HG03025 (cell line): Measurements from ENCODE around the gene NEUROD2.

Experiments used
- ATAC-seq: cut with Tn5 transposase; IDR thresholded peaks from one replicate; pipeline ENCODE4 v1.9.1; 2021; ENCODE audit warnings: mild to moderate bottlenecking, moderate library complexity; ENCODE audit not compliant: unreplicated experiment, low FRiP score

Gene NEUROD2

DNA sequence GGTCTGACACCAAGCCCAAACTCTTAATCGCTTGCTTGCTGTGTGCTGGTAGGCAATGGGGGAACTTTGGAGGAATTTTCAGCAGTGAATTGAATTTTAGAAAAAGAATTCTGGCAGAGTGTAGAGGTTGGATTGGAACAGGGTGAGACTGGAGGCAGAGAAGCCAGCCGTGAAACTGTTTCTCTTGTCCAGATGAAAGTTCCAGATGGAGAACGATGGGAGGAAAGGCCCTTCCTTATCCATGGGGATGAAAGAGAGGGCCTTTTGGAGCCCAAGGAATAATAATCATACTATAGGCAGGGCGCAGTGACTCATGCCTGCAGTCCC, 26.0 kb downstream of the NEUROD2 start:
- no peak for ATAC-seq

DNA sequence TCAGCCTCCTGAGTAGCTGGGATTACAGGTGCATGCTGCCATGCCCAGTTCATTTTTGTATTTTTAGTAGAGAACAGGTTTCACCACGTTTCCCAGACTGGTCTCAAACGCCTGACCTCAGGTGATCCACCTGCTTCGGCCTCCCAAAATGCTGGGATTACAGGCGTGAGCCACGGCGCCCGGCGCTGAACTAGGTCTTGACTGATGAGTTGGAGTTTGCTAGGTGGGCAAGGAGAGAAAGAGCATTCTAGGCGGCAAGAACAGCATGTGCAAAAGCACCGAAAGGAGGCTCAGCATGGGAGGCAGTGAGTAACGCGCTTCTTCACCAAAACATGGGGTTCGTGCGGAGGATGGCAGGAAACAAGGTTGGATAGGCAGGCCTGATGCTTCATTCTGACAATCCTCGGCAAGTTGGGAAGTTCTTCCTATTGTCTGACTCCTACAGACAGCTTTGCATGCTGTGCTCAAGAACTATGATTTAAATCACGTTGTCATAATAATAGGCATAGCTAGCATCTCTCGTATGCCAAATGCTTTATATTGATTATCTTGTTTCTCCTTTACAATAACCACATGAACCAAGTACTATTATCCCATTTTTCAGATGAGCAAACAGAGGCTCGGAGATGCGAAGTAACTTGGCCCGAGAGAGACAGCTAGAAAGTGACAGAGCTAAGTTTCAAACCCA, 26.5 kb downstream of the NEUROD2 start:
- no peak for ATAC-seq

- ATAC-seq: no peak
Observed at GRCh38 chr17:39580082-39580468, 27.6 kb downstream of the NEUROD2 start.

DNA sequence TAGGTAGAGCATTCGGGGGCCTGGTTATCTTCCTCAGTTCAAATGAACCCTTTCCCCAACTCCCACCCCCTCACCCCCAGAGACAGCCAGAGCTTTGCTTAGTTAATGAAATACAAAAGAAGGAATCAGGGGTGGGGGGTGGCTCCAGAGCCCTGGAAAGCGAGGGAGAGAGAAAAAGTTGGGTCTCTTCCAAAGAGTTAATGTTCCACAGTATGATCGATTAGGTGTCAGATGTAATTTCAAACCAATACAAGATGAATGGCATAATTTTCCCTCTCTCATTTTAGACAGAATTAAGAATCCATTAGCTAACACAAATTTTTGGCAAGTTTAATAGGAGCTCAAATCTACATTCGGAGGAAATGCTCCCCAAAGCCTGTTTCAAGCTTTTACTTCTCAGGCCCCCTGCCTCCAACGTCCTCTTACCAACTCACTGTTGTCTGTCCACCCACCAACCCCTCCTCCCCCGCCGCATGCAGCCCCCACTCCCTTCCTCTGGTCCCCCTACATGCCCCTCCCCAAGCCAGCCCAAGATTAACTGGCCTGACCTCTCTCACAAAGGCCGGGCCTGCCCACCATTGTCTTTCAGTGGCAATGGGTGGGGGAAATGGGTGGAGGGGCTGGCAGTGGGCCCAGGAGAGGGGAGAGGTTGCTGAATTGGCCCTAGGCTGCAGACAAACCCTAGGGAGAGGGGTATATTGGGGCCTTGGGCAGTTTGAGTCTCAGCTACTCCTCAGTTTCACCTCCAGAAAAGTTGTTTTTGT, 28.2 kb downstream of the NEUROD2 start:
- ATAC-seq: no peak

DNA sequence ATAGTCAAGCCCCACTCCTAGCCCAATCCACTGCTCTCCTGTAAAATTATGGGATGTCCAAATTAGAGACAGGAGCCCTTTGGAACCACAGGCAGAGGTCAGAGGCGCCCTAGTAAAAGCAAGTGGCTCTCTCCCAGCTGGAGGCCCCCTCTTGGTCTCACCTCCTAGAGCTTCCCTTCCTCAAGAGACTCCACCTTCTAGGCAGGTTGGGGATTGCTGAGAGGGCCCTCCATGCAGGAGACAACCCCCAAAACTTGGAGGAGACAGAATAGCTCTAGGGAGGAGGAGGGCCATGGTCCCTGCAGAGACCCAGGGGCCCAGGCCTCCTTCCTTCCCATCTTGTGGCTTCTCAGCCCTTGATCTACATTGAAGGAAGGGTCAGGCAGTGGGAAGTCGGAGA, 29.4 kb downstream of the NEUROD2 start:
- ATAC-seq: no peak

GRCh38 chr17:39576187-39576586, 31.5 kb downstream of the NEUROD2 start:
- no peak for ATAC-seq

DNA sequence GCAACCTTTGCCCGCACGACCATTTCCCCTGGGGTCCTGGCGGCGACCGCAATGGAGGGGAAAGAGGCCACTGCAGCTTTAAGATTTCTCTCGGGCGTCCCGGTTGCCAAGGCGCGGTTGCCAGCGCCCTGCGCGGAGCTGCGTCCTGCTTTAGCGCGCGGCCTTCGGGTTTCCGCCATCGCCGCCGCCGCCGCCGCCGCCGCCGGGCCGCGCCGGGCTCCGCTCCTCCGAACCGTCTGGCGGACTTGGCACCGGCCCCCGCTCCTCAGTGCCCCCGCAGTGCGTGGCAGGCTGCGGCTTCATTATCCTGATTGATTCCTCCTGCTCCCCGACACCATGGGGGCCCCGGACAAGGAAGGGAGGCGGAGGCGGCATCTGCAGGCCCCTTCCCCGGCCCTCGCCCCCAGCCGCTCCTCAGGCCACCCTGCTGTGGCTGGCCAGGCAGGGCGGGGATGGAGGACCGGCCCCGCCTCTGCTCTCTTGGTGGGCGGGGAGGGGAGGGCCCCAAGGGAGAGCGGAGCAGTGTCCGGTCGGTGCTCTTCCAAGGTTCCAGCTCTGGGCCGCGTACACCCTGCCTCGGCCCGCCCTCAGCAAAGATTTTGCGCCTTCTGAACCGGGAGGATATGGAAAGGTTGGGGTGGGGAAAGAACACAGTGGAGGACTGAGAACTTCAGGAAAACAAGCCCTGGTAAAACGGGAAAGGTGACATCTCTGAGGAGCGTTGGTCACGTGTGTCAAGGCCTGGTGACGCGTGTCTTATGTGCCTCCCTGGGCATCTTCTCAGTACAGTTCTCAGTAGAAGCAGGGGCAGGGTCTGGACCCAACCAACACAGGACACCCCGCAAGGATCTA, 34.0 kb downstream of the NEUROD2 start:
- no peak for ATAC-seq

DNA sequence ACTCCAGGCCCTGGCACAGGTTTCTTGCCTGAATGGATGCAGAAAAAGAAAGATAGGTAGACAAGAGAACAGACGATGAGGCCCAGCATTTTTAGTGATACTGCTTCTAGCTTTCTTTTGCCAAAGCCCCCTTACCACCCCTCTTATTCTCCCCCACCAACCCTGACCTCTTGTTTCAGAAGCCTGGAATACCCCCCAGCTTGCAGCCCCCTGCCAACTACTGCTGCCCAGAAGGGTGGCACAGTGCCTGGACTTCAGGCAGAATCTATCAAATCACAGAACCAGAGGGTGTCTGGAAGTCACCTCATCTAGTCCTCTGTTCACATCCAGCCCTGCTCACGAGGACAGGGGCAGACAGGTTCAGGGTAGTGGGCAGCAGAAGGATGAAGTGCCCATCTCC, 35.6 kb downstream of the NEUROD2 start:
- ATAC-seq: no peak

GRCh38 chr17:39569126-39569525, 38.6 kb downstream of the NEUROD2 start:
- ATAC-seq: no peak

DNA sequence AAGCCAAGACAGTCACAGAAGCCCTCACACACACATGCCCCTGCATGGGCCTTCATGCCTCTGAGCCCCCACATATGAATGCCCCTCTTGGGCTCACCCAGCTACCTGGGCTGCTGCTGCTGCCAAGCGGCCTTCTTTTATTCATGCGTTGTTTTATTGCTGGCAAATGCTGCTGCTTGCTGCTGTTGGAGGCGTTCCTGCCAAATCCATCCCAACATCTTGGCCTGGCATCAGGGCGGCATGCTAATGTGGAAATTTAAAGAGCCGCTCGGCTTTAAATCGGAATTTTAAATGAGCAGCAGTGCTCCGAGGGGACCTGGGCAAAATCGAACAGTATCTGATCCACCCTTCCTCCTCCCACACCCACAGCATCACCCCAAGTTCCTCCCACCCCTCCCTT, 39.0 kb downstream of the NEUROD2 start:
- ATAC-seq: no peak

DNA sequence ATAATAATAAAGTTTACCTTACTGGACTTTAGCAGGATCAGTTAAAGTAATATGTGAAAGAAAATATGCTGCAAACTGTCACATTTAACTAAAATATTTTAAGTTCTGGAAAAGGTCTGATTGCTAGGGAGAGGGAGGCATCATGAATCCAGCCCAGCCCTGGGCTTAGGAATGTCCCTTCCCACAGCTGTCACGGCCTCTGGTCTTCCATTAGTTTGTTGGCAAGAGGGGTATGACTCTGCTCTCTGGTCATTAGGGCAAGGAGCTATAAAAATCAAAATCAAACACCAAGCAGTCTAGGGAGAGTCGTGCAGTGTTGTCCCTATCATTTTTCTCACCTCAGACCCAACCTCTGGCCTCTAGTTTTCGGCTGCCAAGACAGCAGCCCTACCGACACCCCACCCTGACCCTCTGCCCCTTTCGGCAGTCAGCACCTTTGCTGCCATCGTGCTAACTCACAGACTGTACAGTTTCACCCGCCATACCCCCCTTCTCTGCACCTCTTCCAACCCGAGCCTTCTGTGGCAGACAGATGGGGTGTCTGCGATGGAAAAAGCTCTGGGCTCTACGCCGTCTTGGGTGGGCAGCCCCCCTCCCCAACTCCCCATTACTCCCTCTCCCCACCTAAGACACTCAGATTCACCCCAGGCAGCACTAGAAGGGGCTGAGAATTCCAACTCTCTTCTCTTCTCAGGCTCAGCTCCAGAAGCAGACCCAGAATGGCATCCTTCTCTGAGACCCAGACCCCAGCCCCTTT, 41.4 kb downstream of the NEUROD2 start:
- no peak for ATAC-seq

- ATAC-seq: no peak
Observed at GRCh38 chr17:39564211-39564848, 43.4 kb downstream of the NEUROD2 start.

DNA sequence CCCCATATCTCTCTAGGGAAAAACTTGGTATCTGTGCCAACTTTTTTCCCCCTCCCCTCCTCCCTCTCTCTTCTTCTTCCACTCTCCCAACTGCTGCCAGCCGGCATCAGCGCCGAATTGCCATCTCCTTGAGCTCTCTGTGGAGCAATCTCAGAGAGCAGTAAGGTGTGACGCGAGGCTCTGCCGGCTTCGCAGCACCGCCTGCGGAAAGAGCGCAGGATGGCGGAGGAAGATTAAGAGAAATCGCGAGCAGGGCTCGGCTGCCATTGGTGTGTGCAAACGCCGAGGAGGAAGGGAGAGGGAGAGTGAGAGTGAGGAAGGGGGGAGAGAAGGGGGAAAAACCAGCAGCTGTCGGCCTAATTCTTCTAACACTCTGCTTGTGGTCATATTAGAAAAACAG, 44.2 kb downstream of the NEUROD2 start:
- ATAC-seq: no peak

GRCh38 chr17:39562976-39563375, 44.7 kb downstream of the NEUROD2 start:
- ATAC-seq: no peak

- no peak for ATAC-seq
Observed at GRCh38 chr17:39562395-39562794, 45.3 kb downstream of the NEUROD2 start.

DNA sequence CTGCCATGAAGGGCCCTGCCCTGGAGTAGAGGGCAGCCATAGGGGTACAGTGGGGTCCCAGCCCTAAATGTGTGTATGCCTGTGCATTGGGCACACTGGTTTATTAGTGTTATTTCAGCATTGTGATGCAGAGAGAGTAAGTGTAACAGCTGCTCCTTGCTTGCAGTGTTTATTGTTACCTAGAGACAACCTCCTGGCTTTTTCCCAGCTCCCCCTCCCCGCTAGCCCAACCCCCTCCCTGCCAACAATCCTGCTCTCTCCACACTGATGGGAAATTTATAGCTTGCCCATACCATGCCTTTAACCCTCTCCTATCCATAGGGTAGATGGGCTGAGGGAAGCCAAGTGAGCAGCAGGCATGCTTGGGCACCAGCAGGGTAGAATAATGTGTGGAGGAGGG, 51.3 kb downstream of the NEUROD2 start:
- ATAC-seq: no peak

GRCh38 chr17:39555368-39555767, 52.4 kb downstream of the NEUROD2 start:
- no peak for ATAC-seq
